ENCODE measurements around the gene PGR.

PGR gene

GRCh38 chr11:101090679-101091270 lies 38.8 kb downstream of the PGR start:
- H3K4me3 ChIP-seq (ENCODE audit: control insufficient read depth, low read depth, low read length), result no peak overlapping the region
- no peak for DNase-seq (ENCODE audit: low read depth)
- no peak for TF ChIP-seq CTCF (conservative IDR thresholded peaks at IDR 0.05; ENCODE audit: control insufficient read depth, insufficient read depth, low read depth, low read length)

- DNase-seq (ENCODE audit: low read depth), result no peak
- H3K4me3 ChIP-seq (ENCODE audit: control insufficient read depth, low read depth, low read length), result no peak overlapping the region
- TF ChIP-seq CTCF (conservative IDR thresholded peaks at IDR 0.05; ENCODE audit: control insufficient read depth, insufficient read depth, low read depth, low read length), result no peak
Observed at GRCh38 chr11:101083335-101083734, 46.3 kb downstream of the PGR start.

- H3K4me3 ChIP-seq (ENCODE audit: control insufficient read depth, low read depth, low read length), result no peak overlapping the region
- no peak for DNase-seq (ENCODE audit: low read depth)
- TF ChIP-seq CTCF (conservative IDR thresholded peaks at IDR 0.05; ENCODE audit: control insufficient read depth, insufficient read depth, low read depth, low read length), result no peak
Observed at GRCh38 chr11:101082813-101083212, 46.8 kb downstream of the PGR start.

- no peak for TF ChIP-seq CTCF (conservative IDR thresholded peaks at IDR 0.05; ENCODE audit: control insufficient read depth, insufficient read depth, low read depth, low read length)
- no peak overlapping the region for H3K4me3 ChIP-seq (ENCODE audit: control insufficient read depth, low read depth, low read length)
- DNase-seq (ENCODE audit: low read depth), result no peak
Observed at GRCh38 chr11:101063706-101064105, 65.9 kb downstream of the PGR start.

GRCh38 chr11:101061606-101062005 lies 68.0 kb downstream of the PGR start:
- H3K4me3 ChIP-seq (ENCODE audit: control insufficient read depth, low read depth, low read length), result no peak overlapping the region
- no peak for TF ChIP-seq CTCF (conservative IDR thresholded peaks at IDR 0.05; ENCODE audit: control insufficient read depth, insufficient read depth, low read depth, low read length)
- no peak for DNase-seq (ENCODE audit: low read depth)

GRCh38 chr11:101059331-101059730 lies 70.3 kb downstream of the PGR start:
- TF ChIP-seq CTCF (conservative IDR thresholded peaks at IDR 0.05; ENCODE audit: control insufficient read depth, insufficient read depth, low read depth, low read length), result no peak
- no peak for DNase-seq (ENCODE audit: low read depth)

GRCh38 chr11:101053492-101053891 lies 76.1 kb downstream of the PGR start:
- TF ChIP-seq CTCF (conservative IDR thresholded peaks at IDR 0.05; ENCODE audit: control insufficient read depth, insufficient read depth, low read depth, low read length), result no peak
- DNase-seq (ENCODE audit: low read depth), result no peak
- H3K4me3 ChIP-seq (ENCODE audit: control insufficient read depth, low read depth, low read length), result no peak overlapping the region

More at GRCh38 chr11:101059331-101059730, 70.3 kb downstream of the PGR start:
- no peak overlapping the region for H3K4me3 ChIP-seq (ENCODE audit: control insufficient read depth, low read depth, low read length)

Measured in fibroblast of mammary gland (primary cell).